ENCODE measurements around the gene FBLN7.
A peak's percentile ranks its signal among the peaks of the same experiment; 100 is the strongest.
"Not testable (repeated sequence)": the region's sequence is repeated elsewhere in the genome, so short reads cannot be mapped to it uniquely, and the experiment has no call there.

The FBLN7 gene

GRCh38 chr2:112187046-112187715 is 49.0 kb downstream of the FBLN7 start:
- DNase-seq = no peak

GRCh38 chr2:112187805-112188596 is 49.8 kb downstream of the FBLN7 start:
- DNase-seq = no peak

- DNase-seq = no peak
These were observed 50.9 kb downstream of the FBLN7 start for GRCh38 chr2:112189001-112189556.

- no peak for DNase-seq
These were observed 55.8 kb downstream of the FBLN7 start for GRCh38 chr2:112194028-112194427.

- DNase-seq = no peak
These were observed 56.3 kb downstream of the FBLN7 start for GRCh38 chr2:112194482-112194881.

- DNase-seq = no peak
These were observed 57.1 kb downstream of the FBLN7 start for GRCh38 chr2:112195167-112195766.

GRCh38 chr2:112195950-112196349 is 57.8 kb downstream of the FBLN7 start:
- no peak for DNase-seq

- DNase-seq = no peak
These were observed 59.7 kb downstream of the FBLN7 start for GRCh38 chr2:112197868-112198267.

- no peak for DNase-seq
These were observed 60.6 kb downstream of the FBLN7 start for GRCh38 chr2:112198780-112199179.

- DNase-seq = no peak
These were observed 61.0 kb downstream of the FBLN7 start for GRCh38 chr2:112199188-112199587.

GRCh38 chr2:112201696-112202430 is 63.7 kb downstream of the FBLN7 start:
- no peak for DNase-seq

GRCh38 chr2:112204411-112204810 is 66.2 kb downstream of the FBLN7 start:
- no peak for DNase-seq

GRCh38 chr2:112207905-112208304 is 69.7 kb downstream of the FBLN7 start:
- DNase-seq = not testable (repeated sequence)

- peak; percentile 38 for DNase-seq
These were observed 78.0 kb downstream of the FBLN7 start for GRCh38 chr2:112216167-112216566.

GRCh38 chr2:112217854-112218253 is 79.7 kb downstream of the FBLN7 start:
- DNase-seq = no peak

GRCh38 chr2:112220186-112220585 is 82.0 kb downstream of the FBLN7 start:
- no peak for DNase-seq

GRCh38 chr2:112220831-112221230 is 82.6 kb downstream of the FBLN7 start:
- DNase-seq = no peak

GRCh38 chr2:112229348-112229747 is 91.2 kb downstream of the FBLN7 start:
- DNase-seq = peak; percentile 18

- no peak for DNase-seq
These were observed 92.2 kb downstream of the FBLN7 start for GRCh38 chr2:112230371-112230770.
